GM12875 (cell line): ENCODE results near the gene SMIM32.

Experiments used
- H3K4me3 ChIP-seq: one replicate; pipeline ENCODE4 v1.5.1; 2011; ENCODE audit warnings: low read depth, low read length, control low read depth
- CTCF ChIP-seq: IDR thresholded peaks from 2 replicates; pipeline ENCODE4 v1.5.1; 2011; ENCODE audit warnings: low read depth, mild to moderate bottlenecking, control low read depth, inconsistent platforms, low read length, moderate library complexity, borderline replicate concordance; ENCODE audit not compliant: insufficient read depth

SMIM32 gene

GRCh38 chr5:136201870-136202269 lies 8.9 kb upstream of the SMIM32 start:
- TF ChIP-seq CTCF = no peak
- no peak overlapping the region for H3K4me3 ChIP-seq

- H3K4me3 ChIP-seq = no peak overlapping the region
Observed at GRCh38 chr5:136200761-136201160, 7.8 kb upstream of the SMIM32 start.

GRCh38 chr5:136200130-136200529 lies 7.2 kb upstream of the SMIM32 start:
- no peak overlapping the region for H3K4me3 ChIP-seq
- no peak for TF ChIP-seq CTCF

More at GRCh38 chr5:136200761-136201160, 7.8 kb upstream of the SMIM32 start:
- no peak for TF ChIP-seq CTCF

- TF ChIP-seq CTCF = no peak
- H3K4me3 ChIP-seq = no peak overlapping the region
Observed at GRCh38 chr5:136199408-136199807, 6.4 kb upstream of the SMIM32 start.

GRCh38 chr5:136198453-136198852 lies 5.5 kb upstream of the SMIM32 start:
- TF ChIP-seq CTCF = no peak
- no peak overlapping the region for H3K4me3 ChIP-seq

- no peak for TF ChIP-seq CTCF
- H3K4me3 ChIP-seq = no peak overlapping the region
Observed at GRCh38 chr5:136197462-136198142, 4.6 kb upstream of the SMIM32 start.
